Fibroblast of lung (primary cell): ENCODE results near the gene SH3BP4. TPM values are rescaled to one million over a fixed set of nuclear protein-coding genes. Genes with fewer than 3 reads are reported as not detected.

ENCODE experiments used
- DNase-seq, 2 donors: peaks; one replicate each; pipeline versions ENCODE4 v3.0.0 to v3.0.0-alpha.2; 2010; ENCODE audit warnings: low read depth in 2 of 2
- H2AFZ ChIP-seq: 2 replicates; pipeline ENCODE4 v1.5.1; 2012; ENCODE audit warnings: low read length, control low read depth, inconsistent platforms
- H3K27ac ChIP-seq: 2 replicates; pipeline ENCODE4 v1.5.1; 2011; ENCODE audit warnings: low read length, control low read depth; ENCODE audit not compliant: insufficient read depth
- H3K27me3 ChIP-seq: 2 replicates; pipeline ENCODE4 v1.5.1; 2011; ENCODE audit warnings: mild to moderate bottlenecking, low read length; ENCODE audit not compliant: control insufficient read depth, insufficient read depth
- H3K36me3 ChIP-seq: 2 replicates; pipeline ENCODE4 v1.5.1; 2011; ENCODE audit warnings: low read length; ENCODE audit not compliant: control insufficient read depth, insufficient read depth
- H3K4me1 ChIP-seq: 2 replicates; pipeline ENCODE4 v1.5.1; 2011; ENCODE audit warnings: low read length; ENCODE audit not compliant: control insufficient read depth, insufficient read depth; ENCODE audit errors: extremely low read depth
- H3K4me2 ChIP-seq: 2 replicates; pipeline ENCODE4 v1.5.1; 2011; ENCODE audit warnings: low read length, control low read depth; ENCODE audit not compliant: insufficient read depth; ENCODE audit errors: extremely low read depth
- H3K4me3 ChIP-seq, 4 experiments: fragments of 200-600 bp in 1 of 4; sonication (generic) in 1 of 4; replicated peaks in 1 of 4; 2 replicates each; pipeline ENCODE4 v1.5.1; 2011 to 2016; ENCODE audit warnings: low read length in 4 of 4, low read depth in 3 of 4, mild to moderate bottlenecking in 3 of 4, control low read depth in 2 of 4, inconsistent platforms in 1 of 4, mixed read lengths in 1 of 4; ENCODE audit not compliant: insufficient read depth in 1 of 4; ENCODE audit errors: control extremely low read depth in 1 of 4
- H3K79me2 ChIP-seq: 2 replicates; pipeline ENCODE4 v1.5.1; 2012; ENCODE audit warnings: mild to moderate bottlenecking, low read length, inconsistent platforms; ENCODE audit not compliant: control insufficient read depth, insufficient read depth
- H3K9ac ChIP-seq: 2 replicates; pipeline ENCODE4 v1.5.1; 2011; ENCODE audit warnings: mild to moderate bottlenecking, low read length, control low read depth; ENCODE audit not compliant: insufficient read depth
- H3K9me3 ChIP-seq: 2 replicates; pipeline ENCODE4 v1.5.1; 2012; ENCODE audit warnings: low read depth, low read length; ENCODE audit not compliant: control insufficient read depth, insufficient read depth
- H4K20me1 ChIP-seq: 2 replicates; pipeline ENCODE4 v1.5.1; 2011; ENCODE audit warnings: low read length; ENCODE audit not compliant: control insufficient read depth, insufficient read depth; ENCODE audit errors: extremely low read depth
- CTCF ChIP-seq, 2 donors: IDR thresholded peaks in 1 of 2; conservative IDR thresholded peaks in 1 of 2; 1 replicate in 1 of 2; 2 replicates in 1 of 2; pipeline ENCODE4 v1.5.1; 2011 to 2012; ENCODE audit warnings: low read length in 2 of 2, control low read depth in 1 of 2, inconsistent platforms in 1 of 2, low read depth in 1 of 2, mild to moderate bottlenecking in 1 of 2
- EZH2 ChIP-seq: IDR thresholded peaks from 2 replicates; pipeline ENCODE4 v1.5.1; 2012; ENCODE audit warnings: low read length, control low read depth, mild to moderate bottlenecking; ENCODE audit errors: missing control alignments
- polyA plus RNA-seq, 2 donors: library from polyadenylated mRNA; depleted of rRNA in 1 of 2; stranded (reverse) in 1 of 2; unstranded in 1 of 2; fragments of >200 nt; gene quantifications; 2 replicates each; pipeline ENCODE4 v1.2.1, GENCODE V29; 2011 to 2012; ENCODE audit warnings: missing spikeins in 1 of 2
- total RNA-seq: library from RNA; depleted of rRNA; stranded (reverse); fragments of >200 nt; gene quantifications from 2 replicates; pipeline ENCODE4 v1.2.1, GENCODE V29; 2014

Gene SH3BP4
- total and polyA plus RNA-seq, 2 donors (not counting 1 experiment from before 2014, with no cell fraction given), result 74.8 to 86.6 TPM

DNA sequence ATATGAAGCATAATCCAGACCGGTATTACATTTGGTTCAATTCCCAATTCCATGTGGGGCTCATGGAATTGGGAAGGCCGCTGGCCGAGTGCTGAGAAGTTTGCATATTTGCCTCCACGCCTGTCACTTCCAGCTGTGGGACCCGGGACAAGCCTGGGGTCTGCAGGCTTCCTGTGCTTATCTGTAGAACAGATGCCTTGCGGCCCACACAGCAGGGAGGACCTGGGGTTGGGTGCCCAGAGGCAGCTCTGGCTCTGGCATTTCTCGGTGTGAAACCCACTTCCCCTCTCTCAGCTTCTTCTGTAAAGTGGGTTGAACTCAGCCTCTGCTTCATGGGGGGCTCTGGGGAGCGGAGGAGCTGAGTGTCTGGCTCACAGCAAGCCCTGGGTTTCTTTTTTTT, 97.9 kb downstream of the SH3BP4 start:
- H3K79me2 ChIP-seq, result peaks cover 77% of the 10 kb centered on the region
- H3K4me3 ChIP-seq, result no peak overlapping the region
- H2AFZ ChIP-seq, result no peak overlapping the region
- DNase-seq, result no peak
- H3K9me3 ChIP-seq, result no peaks in the 10 kb centered on the region
- H3K27ac ChIP-seq, result no peak overlapping the region
- H3K27me3 ChIP-seq, result no peaks in the 10 kb centered on the region
- TF ChIP-seq EZH2 (no peak), CTCF (conservative IDR thresholded peaks at IDR 0.05 in 1 of 2, IDR thresholded peaks at IDR 0.05 in 1 of 2; ENCODE audit: low read depth in 1 of 2, low read length in 2 of 2) (no peak)
- H3K36me3 ChIP-seq, result peaks cover 43% of the 10 kb centered on the region
- peaks cover 11% of the 10 kb centered on the region for H3K4me1 ChIP-seq
- no peak overlapping the region for H3K9ac ChIP-seq
- H3K4me2 ChIP-seq, result no peak overlapping the region
- H4K20me1 ChIP-seq, result no peaks in the 10 kb centered on the region

GRCh38 chr2:235050980-235051351, 99.1 kb downstream of the SH3BP4 start:
- DNase-seq, result peak; percentile 93 to 94
- Histone ChIP-seq H3K9me3 (no peaks in the 10 kb centered on the region), H3K4me1 (peaks cover 11% of the 10 kb centered on the region), H3K79me2 (peaks cover 64% of the 10 kb centered on the region), H2AFZ (no peak overlapping the region), H4K20me1 (no peaks in the 10 kb centered on the region), H3K27me3 (no peaks in the 10 kb centered on the region), H3K4me2 (no peak overlapping the region), H3K9ac (no peak overlapping the region), H3K4me3 (no peak overlapping the region), H3K27ac (peak overlapping the region; percentile 60), H3K36me3 (peaks cover 41% of the 10 kb centered on the region)
- TF ChIP-seq EZH2 (no peak), CTCF (conservative IDR thresholded peaks at IDR 0.05 in 1 of 2, IDR thresholded peaks at IDR 0.05 in 1 of 2; ENCODE audit: low read depth in 1 of 2, low read length in 2 of 2) (no peak)

GRCh38 chr2:235051436-235052260, 99.8 kb downstream of the SH3BP4 start:
- peaks cover 57% of the 10 kb centered on the region for H3K79me2 ChIP-seq
- peaks cover 11% of the 10 kb centered on the region for H3K4me1 ChIP-seq
- H4K20me1 ChIP-seq, result no peaks in the 10 kb centered on the region
- H3K4me2 ChIP-seq, result no peak overlapping the region
- TF ChIP-seq CTCF (conservative IDR thresholded peaks at IDR 0.05 in 1 of 2, IDR thresholded peaks at IDR 0.05 in 1 of 2; ENCODE audit: low read depth in 1 of 2, low read length in 2 of 2) (no peak), EZH2 (no peak)
- H3K9ac ChIP-seq, result no peak overlapping the region
- no peak overlapping the region for H2AFZ ChIP-seq
- no peaks in the 10 kb centered on the region for H3K9me3 ChIP-seq
- peaks cover 42% of the 10 kb centered on the region for H3K36me3 ChIP-seq
- DNase-seq, result peak in 1 of 2 donors; percentile 58
- H3K27ac ChIP-seq, result peak overlapping the region; percentile 60
- no peaks in the 10 kb centered on the region for H3K27me3 ChIP-seq
- H3K4me3 ChIP-seq, result no peak overlapping the region
